ENCODE data around the gene IGFBP7.
A peak's percentile ranks its signal among the peaks of the same experiment; 100 is the strongest.

The IGFBP7 gene

DNA sequence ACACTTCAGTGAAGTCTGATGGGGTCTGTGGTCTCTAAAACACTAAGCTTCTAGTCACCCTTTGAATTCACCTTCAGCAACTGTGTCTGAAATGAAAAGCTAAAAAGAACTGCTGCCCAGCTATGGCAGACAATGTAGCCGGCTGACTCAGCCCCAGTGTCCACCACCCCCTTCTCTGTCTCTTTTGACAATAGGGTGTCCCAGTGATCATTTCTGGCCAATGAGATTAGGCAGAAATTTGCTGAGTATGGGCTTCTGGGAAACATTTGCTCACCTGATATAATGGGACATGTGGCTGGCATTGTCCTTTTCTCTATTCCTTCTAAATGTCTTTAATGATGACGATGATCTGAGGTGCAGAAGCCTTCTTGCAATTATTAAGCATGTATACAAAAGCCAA lies 20.6 kb downstream of the IGFBP7 start:
- no peak for DNase-seq
- Histone ChIP-seq H3K4me1 (ENCODE audit: control insufficient read depth in 1 of 2, insufficient read depth in 2 of 2, low read length in 2 of 2) (peaks cover 0 to 5% of the 10 kb centered on the region in 2 experiments), H2BK120ac (ENCODE audit: insufficient read depth, low read length, poor library complexity) (no peak overlapping the region), H3K79me2 (ENCODE audit: control insufficient read depth, insufficient read depth, low read length, poor library complexity) (no peaks in the 10 kb centered on the region), H3K4me3 (ENCODE audit: low read depth, low read length) (no peak overlapping the region), H4K12ac (ENCODE audit: low read depth, low read length) (no peak overlapping the region), H3K18ac (ENCODE audit: low read length) (no peak overlapping the region), H3K36me3 (ENCODE audit: control insufficient read depth in 1 of 2, insufficient read depth in 2 of 2, low read length in 2 of 2) (peaks cover 12 to 20% of the 10 kb centered on the region in 2 experiments), H3K4me2 (ENCODE audit: low read length) (no peak overlapping the region), H3K79me1 (ENCODE audit: low read length) (no peaks in the 10 kb centered on the region), H2BK12ac (ENCODE audit: low read length) (no peak overlapping the region), H3K23ac (ENCODE audit: low read length) (peak overlapping the region; percentile 25), H4K8ac (ENCODE audit: low read depth, low read length) (no peak overlapping the region), H3K9me3 (ENCODE audit: insufficient read depth, low read depth, low read length) (no peaks in the 10 kb centered on the region), H4K91ac (ENCODE audit: low read depth, low read length) (no peak overlapping the region), H3K14ac (ENCODE audit: low read length) (no peak overlapping the region), H3K27me3 (ENCODE audit: insufficient read depth, low read length) (no peaks in the 10 kb centered on the region), H2BK5ac (ENCODE audit: low read depth, low read length, poor library complexity) (no peak overlapping the region), H3K27ac (ENCODE audit: low read depth, low read length) (no peak overlapping the region), H3K4ac (ENCODE audit: low read depth, low read length) (no peak overlapping the region), H2AK5ac (ENCODE audit: low read length) (no peak overlapping the region), H2AFZ (ENCODE audit: insufficient read depth, low read length, poor library complexity) (no peak overlapping the region), H3K9ac (ENCODE audit: low read length) (no peak overlapping the region)
- no CpG with 5 or more reads among the region's 2 CpGs for WGBS (ENCODE audit: extremely low coverage, insufficient coverage, insufficient read length)

DNA sequence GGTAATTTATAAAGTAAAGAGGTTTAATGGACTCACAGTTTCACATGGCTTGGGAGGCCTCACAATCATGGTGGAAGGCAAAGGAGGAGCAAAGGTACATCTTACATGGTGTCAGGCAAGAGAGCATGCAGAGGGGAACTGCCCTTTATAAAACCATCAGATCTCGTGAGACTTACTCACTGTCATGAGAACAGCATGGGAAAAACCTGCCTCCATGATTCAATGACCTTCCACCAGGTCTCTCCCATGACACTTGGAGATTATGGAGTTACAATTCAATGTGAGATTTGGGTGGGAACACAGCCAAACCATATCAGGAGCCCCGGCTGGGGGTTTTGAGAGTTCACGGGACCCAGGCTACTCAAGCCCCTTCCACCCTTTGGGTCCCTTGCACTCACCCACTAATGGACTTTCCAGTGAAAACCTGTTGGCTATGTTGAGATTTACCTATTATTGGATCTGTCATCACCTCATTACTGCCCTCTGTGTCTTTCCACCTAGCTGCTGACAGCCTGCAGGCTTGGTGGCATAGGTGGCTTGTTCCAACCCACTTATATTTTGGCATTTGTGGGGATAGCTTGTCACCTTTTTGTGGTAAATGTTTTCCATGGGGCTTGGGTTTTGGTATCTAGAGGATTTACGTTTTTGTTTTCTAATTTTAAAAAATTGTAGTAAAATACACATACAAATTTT lies 24.0 kb downstream of the IGFBP7 start:
- Histone ChIP-seq H3K4me3 (ENCODE audit: low read depth, low read length) (no peak overlapping the region), H2BK120ac (ENCODE audit: insufficient read depth, low read length, poor library complexity) (no peak overlapping the region), H3K79me2 (ENCODE audit: control insufficient read depth, insufficient read depth, low read length, poor library complexity) (no peaks in the 10 kb centered on the region), H4K91ac (ENCODE audit: low read depth, low read length) (no peak overlapping the region), H4K8ac (ENCODE audit: low read depth, low read length) (no peak overlapping the region), H4K12ac (ENCODE audit: low read depth, low read length) (no peak overlapping the region), H3K4me2 (ENCODE audit: low read length) (no peak overlapping the region), H3K9me3 (ENCODE audit: insufficient read depth, low read depth, low read length) (no peaks in the 10 kb centered on the region), H3K79me1 (ENCODE audit: low read length) (peaks cover 8% of the 10 kb centered on the region), H3K18ac (ENCODE audit: low read length) (no peak overlapping the region), H3K36me3 (ENCODE audit: control insufficient read depth in 1 of 2, insufficient read depth in 2 of 2, low read length in 2 of 2) (peaks cover 12 to 15% of the 10 kb centered on the region in 2 experiments), H2BK12ac (ENCODE audit: low read length) (no peak overlapping the region), H3K27ac (ENCODE audit: low read depth, low read length) (no peak overlapping the region), H2BK5ac (ENCODE audit: low read depth, low read length, poor library complexity) (no peak overlapping the region), H3K27me3 (ENCODE audit: insufficient read depth, low read length) (no peaks in the 10 kb centered on the region), H3K4me1 (ENCODE audit: control insufficient read depth in 1 of 2, insufficient read depth in 2 of 2, low read length in 2 of 2) (peaks cover 3 to 8% of the 10 kb centered on the region in 2 experiments), H2AK5ac (ENCODE audit: low read length) (no peak overlapping the region), H3K4ac (ENCODE audit: low read depth, low read length) (no peak overlapping the region), H3K14ac (ENCODE audit: low read length) (no peak overlapping the region), H3K23ac (ENCODE audit: low read length) (no peak overlapping the region), H2AFZ (ENCODE audit: insufficient read depth, low read length, poor library complexity) (no peak overlapping the region), H3K9ac (ENCODE audit: low read length) (no peak overlapping the region)
- DNase-seq = no peak
- WGBS (ENCODE audit: extremely low coverage, insufficient coverage, insufficient read length) = no CpG with 5 or more reads among the region's 4 CpGs

DNA sequence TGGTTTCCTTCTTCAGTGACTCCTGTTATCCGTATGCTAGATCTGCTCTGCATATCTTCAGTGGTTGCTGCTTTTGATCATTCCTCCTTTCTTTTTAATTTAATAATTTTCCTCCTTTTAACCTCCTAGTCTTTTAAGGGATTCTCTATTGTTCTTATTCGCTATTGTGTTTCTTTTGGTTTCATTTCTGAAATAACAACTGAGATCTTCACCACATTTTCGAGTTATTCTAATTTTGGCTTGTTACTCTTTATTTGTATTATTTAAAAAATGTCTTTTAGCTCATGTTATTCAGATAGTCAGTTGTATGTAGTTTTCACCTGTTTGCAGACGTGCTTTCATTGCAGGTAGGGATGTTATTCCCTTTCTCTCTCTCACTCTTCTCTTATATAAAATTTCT lies 24.9 kb downstream of the IGFBP7 start:
- H3K4me1 ChIP-seq (ENCODE audit: control insufficient read depth in 1 of 2, insufficient read depth in 2 of 2, low read length in 2 of 2) = peaks cover 9 to 11% of the 10 kb centered on the region in 2 experiments
- H3K18ac ChIP-seq (ENCODE audit: low read length) = no peak overlapping the region
- H4K91ac ChIP-seq (ENCODE audit: low read depth, low read length) = no peak overlapping the region
- H2BK12ac ChIP-seq (ENCODE audit: low read length) = no peak overlapping the region
- H3K14ac ChIP-seq (ENCODE audit: low read length) = no peak overlapping the region
- H3K4me3 ChIP-seq (ENCODE audit: low read depth, low read length) = no peak overlapping the region
- WGBS (ENCODE audit: extremely low coverage, insufficient coverage, insufficient read length) = no CpG with 5 or more reads among the region's 4 CpGs
- peaks cover 8 to 12% of the 10 kb centered on the region in 2 experiments for H3K36me3 ChIP-seq (ENCODE audit: control insufficient read depth in 1 of 2, insufficient read depth in 2 of 2, low read length in 2 of 2)
- H3K79me2 ChIP-seq (ENCODE audit: control insufficient read depth, insufficient read depth, low read length, poor library complexity) = peaks cover 2% of the 10 kb centered on the region
- no peak overlapping the region for H2BK5ac ChIP-seq (ENCODE audit: low read depth, low read length, poor library complexity)
- peaks cover 14% of the 10 kb centered on the region for H3K79me1 ChIP-seq (ENCODE audit: low read length)
- H2AFZ ChIP-seq (ENCODE audit: insufficient read depth, low read length, poor library complexity) = no peak overlapping the region
- H3K9me3 ChIP-seq (ENCODE audit: insufficient read depth, low read depth, low read length) = no peaks in the 10 kb centered on the region
- no peak overlapping the region for H2AK5ac ChIP-seq (ENCODE audit: low read length)
- DNase-seq = no peak
- H3K23ac ChIP-seq (ENCODE audit: low read length) = no peak overlapping the region
- no peak overlapping the region for H2BK120ac ChIP-seq (ENCODE audit: insufficient read depth, low read length, poor library complexity)
- H3K4me2 ChIP-seq (ENCODE audit: low read length) = no peak overlapping the region
- no peak overlapping the region for H3K27ac ChIP-seq (ENCODE audit: low read depth, low read length)
- H4K12ac ChIP-seq (ENCODE audit: low read depth, low read length) = no peak overlapping the region
- H3K4ac ChIP-seq (ENCODE audit: low read depth, low read length) = no peak overlapping the region
- no peaks in the 10 kb centered on the region for H3K27me3 ChIP-seq (ENCODE audit: insufficient read depth, low read length)
- no peak overlapping the region for H4K8ac ChIP-seq (ENCODE audit: low read depth, low read length)
- H3K9ac ChIP-seq (ENCODE audit: low read length) = no peak overlapping the region

DNA sequence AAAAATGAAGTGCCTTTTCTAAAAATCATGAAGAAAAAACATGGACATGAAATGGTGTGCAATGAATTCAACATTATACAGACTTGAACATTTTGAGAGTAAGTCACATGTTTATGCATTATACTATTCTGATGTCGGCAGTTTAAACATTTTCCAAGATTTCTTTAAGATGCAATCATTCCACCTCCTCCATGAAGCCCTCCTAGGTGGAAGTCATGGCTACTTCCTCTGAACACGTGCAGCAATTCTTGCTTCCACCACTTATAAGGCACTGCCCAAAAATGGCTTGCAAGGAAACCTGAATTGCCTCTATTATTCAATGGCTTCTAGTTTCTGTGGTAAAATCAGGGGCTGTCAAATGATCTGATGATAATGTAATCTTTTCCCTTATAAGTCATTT lies 25.8 kb downstream of the IGFBP7 start:
- H2BK12ac ChIP-seq (ENCODE audit: low read length) = no peak overlapping the region
- H4K12ac ChIP-seq (ENCODE audit: low read depth, low read length) = no peak overlapping the region
- H2BK5ac ChIP-seq (ENCODE audit: low read depth, low read length, poor library complexity) = no peak overlapping the region
- no peaks in the 10 kb centered on the region for H3K9me3 ChIP-seq (ENCODE audit: insufficient read depth, low read depth, low read length)
- H3K9ac ChIP-seq (ENCODE audit: low read length) = no peak overlapping the region
- no peaks in the 10 kb centered on the region for H3K27me3 ChIP-seq (ENCODE audit: insufficient read depth, low read length)
- peaks cover 5% of the 10 kb centered on the region for H3K79me2 ChIP-seq (ENCODE audit: control insufficient read depth, insufficient read depth, low read length, poor library complexity)
- no peak overlapping the region for H3K4ac ChIP-seq (ENCODE audit: low read depth, low read length)
- no peak overlapping the region for H2AK5ac ChIP-seq (ENCODE audit: low read length)
- H3K4me1 ChIP-seq (ENCODE audit: control insufficient read depth in 1 of 2, insufficient read depth in 2 of 2, low read length in 2 of 2) = peaks cover 11 to 14% of the 10 kb centered on the region in 2 experiments
- H3K18ac ChIP-seq (ENCODE audit: low read length) = no peak overlapping the region
- H2BK120ac ChIP-seq (ENCODE audit: insufficient read depth, low read length, poor library complexity) = no peak overlapping the region
- H3K4me3 ChIP-seq (ENCODE audit: low read depth, low read length) = no peak overlapping the region
- H3K14ac ChIP-seq (ENCODE audit: low read length) = no peak overlapping the region
- no peak overlapping the region for H4K91ac ChIP-seq (ENCODE audit: low read depth, low read length)
- H3K36me3 ChIP-seq (ENCODE audit: control insufficient read depth in 1 of 2, insufficient read depth in 2 of 2, low read length in 2 of 2) = peaks cover 8 to 9% of the 10 kb centered on the region in 2 experiments
- H4K8ac ChIP-seq (ENCODE audit: low read depth, low read length) = no peak overlapping the region
- WGBS (ENCODE audit: extremely low coverage, insufficient coverage, insufficient read length) = no CpG with 5 or more reads among the region's 2 CpGs
- DNase-seq = no peak
- H3K27ac ChIP-seq (ENCODE audit: low read depth, low read length) = no peak overlapping the region
- H3K4me2 ChIP-seq (ENCODE audit: low read length) = no peak overlapping the region
- peaks cover 18% of the 10 kb centered on the region for H3K79me1 ChIP-seq (ENCODE audit: low read length)
- H3K23ac ChIP-seq (ENCODE audit: low read length) = no peak overlapping the region
- H2AFZ ChIP-seq (ENCODE audit: insufficient read depth, low read length, poor library complexity) = no peak overlapping the region

Data from trophoblast cell (in vitro differentiated cells and primary cell).